Measurements from ENCODE around the gene MAT2B. TPM values are rescaled to one million over a fixed set of nuclear protein-coding genes. Genes with fewer than 3 reads are reported as not detected.

Gene MAT2B
- total RNA-seq, 1 experiment from 2014 or later = 25.1 TPM

- POLR2A ChIA-PET = no interaction called here
- Mint-ChIP-seq H3K36me3 (ENCODE audit: insufficient read depth, unreplicated experiment) (no peaks in the 10 kb centered on the region), H3K4me3 (ENCODE audit: unreplicated experiment) (no peak overlapping the region), H3K27me3 (ENCODE audit: insufficient read depth, unreplicated experiment) (peaks cover 17% of the 10 kb centered on the region), H3K27ac (ENCODE audit: unreplicated experiment) (no peak overlapping the region), H3K9me3 (ENCODE audit: unreplicated experiment) (no peaks in the 10 kb centered on the region), H3K4me1 (ENCODE audit: low read depth, unreplicated experiment) (peaks cover 8% of the 10 kb centered on the region)
- no peaks in the 10 kb centered on the region for H3K9me3 ChIP-seq
- no peak overlapping the region for H3K4me3 ChIP-seq (ENCODE audit: low read depth, low read length)
- peaks cover 2% of the 10 kb centered on the region; the same call in 1 of the 2 replicates for H3K27me3 ChIP-seq (replicated peaks; ENCODE audit: control insufficient read depth, insufficient read depth, low read length)
- no peak for TF ChIP-seq CTCF (IDR thresholded peaks at IDR 0.05; ENCODE audit: insufficient read depth in 1 of 2, low read depth in 1 of 2, low read length in 1 of 2, severe bottlenecking in 1 of 2, unreplicated experiment in 1 of 2)
- DNase-seq = no peak
- BruUV-seq (replicated peaks) = no TSS peak
- CTCF ChIA-PET = no interaction called here
- intact Hi-C loops (cut with micrococcal nuclease; ENCODE audit: unreplicated experiment) = loop anchor here (10.0 kb wide), 1 partner anchor 262 kb away; no protein-coding TSS in a partner anchor
- H3K36me3 ChIP-seq (ENCODE audit: control insufficient read depth, insufficient read depth, low read length) = no peaks in the 10 kb centered on the region
- 0 out of 2 replicates have a peak, but pooled peaks cover 3% of the 10 kb centered on the region for H3K4me1 ChIP-seq
These were observed 57.7 kb downstream of the MAT2B start for GRCh38 chr5:163563112-163563511.

GRCh38 chr5:163563880-163564279 lies 58.5 kb downstream of the MAT2B start:
- intact Hi-C loops (cut with micrococcal nuclease; ENCODE audit: unreplicated experiment) = loop anchor here (1.0 to 10.0 kb wide), 6 partner anchors 132 to 1645 kb away; no protein-coding TSS in a partner anchor
- no peaks in the 10 kb centered on the region for H3K9me3 Mint-ChIP-seq (ENCODE audit: unreplicated experiment)
- no peaks in the 10 kb centered on the region for H3K36me3 ChIP-seq (ENCODE audit: control insufficient read depth, insufficient read depth, low read length)
- peaks cover 8% of the 10 kb centered on the region for H3K4me1 Mint-ChIP-seq (ENCODE audit: low read depth, unreplicated experiment)
- no peak overlapping the region for H3K4me3 ChIP-seq (ENCODE audit: low read depth, low read length)
- BruUV-seq (replicated peaks) = no TSS peak
- H3K27me3 Mint-ChIP-seq (ENCODE audit: insufficient read depth, unreplicated experiment) = peaks cover 20% of the 10 kb centered on the region
- H3K4me1 ChIP-seq = 0 out of 2 replicates have a peak, but pooled peaks cover 3% of the 10 kb centered on the region
- H3K27me3 ChIP-seq (replicated peaks; ENCODE audit: control insufficient read depth, insufficient read depth, low read length) = peaks cover 2% of the 10 kb centered on the region; the same call in 1 of the 2 replicates
- TF ChIP-seq CTCF (IDR thresholded peaks at IDR 0.05; ENCODE audit: insufficient read depth in 1 of 2, low read depth in 1 of 2, low read length in 1 of 2, severe bottlenecking in 1 of 2, unreplicated experiment in 1 of 2) = no peak
- no peak overlapping the region for H3K4me3 Mint-ChIP-seq (ENCODE audit: unreplicated experiment)
- CTCF ChIA-PET = interaction anchor here (0.8 to 1.0 kb wide), 2 partner anchors 103 to 132 kb away, joined by 4 to 6 read pairs; partner anchors contain the start of gene HMMR
- no peaks in the 10 kb centered on the region for H3K36me3 Mint-ChIP-seq (ENCODE audit: insufficient read depth, unreplicated experiment)
- no peak overlapping the region for H3K27ac Mint-ChIP-seq (ENCODE audit: unreplicated experiment)
- POLR2A ChIA-PET = no interaction called here
- no peaks in the 10 kb centered on the region for H3K9me3 ChIP-seq
- DNase-seq = no peak

GRCh38 chr5:163564321-163564938 lies 59.0 kb downstream of the MAT2B start:
- H3K27ac Mint-ChIP-seq (ENCODE audit: unreplicated experiment) = no peak overlapping the region
- CTCF ChIA-PET = interaction anchor here (0.6 to 1.0 kb wide), 4 partner anchors 104 to 990 kb away, joined by 3 to 6 read pairs (median 4); partner anchors contain the start of gene HMMR

More at GRCh38 chr5:163564321-163564938, 59.0 kb downstream of the MAT2B start:
- intact Hi-C loops (cut with micrococcal nuclease; ENCODE audit: unreplicated experiment) = loop anchor here (1.0 to 10.0 kb wide), 6 partner anchors 132 to 1644 kb away; no protein-coding TSS in a partner anchor
- Histone ChIP-seq H3K36me3 (ENCODE audit: control insufficient read depth, insufficient read depth, low read length) (no peaks in the 10 kb centered on the region), H3K27me3 (replicated peaks; ENCODE audit: control insufficient read depth, insufficient read depth, low read length) (peaks cover 2% of the 10 kb centered on the region; the same call in 1 of the 2 replicates), H3K4me3 (ENCODE audit: low read depth, low read length) (no peak overlapping the region), H3K9me3 (no peaks in the 10 kb centered on the region), H3K4me1 (0 out of 2 replicates have a peak, but pooled peaks cover 3% of the 10 kb centered on the region)
- Mint-ChIP-seq H3K36me3 (ENCODE audit: insufficient read depth, unreplicated experiment) (no peaks in the 10 kb centered on the region), H3K27me3 (ENCODE audit: insufficient read depth, unreplicated experiment) (peaks cover 20% of the 10 kb centered on the region), H3K4me1 (ENCODE audit: low read depth, unreplicated experiment) (peaks cover 8% of the 10 kb centered on the region), H3K4me3 (ENCODE audit: unreplicated experiment) (no peak overlapping the region), H3K9me3 (ENCODE audit: unreplicated experiment) (no peaks in the 10 kb centered on the region)
- TF ChIP-seq CTCF (IDR thresholded peaks at IDR 0.05; ENCODE audit: insufficient read depth in 1 of 2, low read depth in 1 of 2, low read length in 1 of 2, severe bottlenecking in 1 of 2, unreplicated experiment in 1 of 2) = peak; percentile 82 to 85
- POLR2A ChIA-PET = no interaction called here
- DNase-seq = peak; percentile 48 to 69
- BruUV-seq (replicated peaks) = no TSS peak

All from Caco-2 (cell line).